Coronary artery (tissue), 2 donors: ENCODE measurements around the gene SLC34A3.

Experiments
- DNase-seq: peaks from one replicate; pipeline ENCODE4 v3.0.0-alpha.2; 2017; ENCODE audit warnings: low spot score
- H3K27ac ChIP-seq, 2 donors: fragments of 200-600 bp; sonication (generic); one replicate each; pipeline ENCODE4 v1.5.1; 2016 to 2019
- H3K4me3 ChIP-seq: fragments of 200-600 bp; sonication (generic); 2 replicates; pipeline ENCODE4 v1.5.1; 2016; ENCODE audit warnings: mild to moderate bottlenecking, moderate library complexity
- TF ChIP-seq, protein P1 (sequence below): fragments of 200-600 bp; sonication (generic); IDR thresholded peaks from one replicate; pipeline ENCODE4 v1.5.1; 2019; ENCODE audit warnings: antibody characterized with exemption

Gene SLC34A3

DNA sequence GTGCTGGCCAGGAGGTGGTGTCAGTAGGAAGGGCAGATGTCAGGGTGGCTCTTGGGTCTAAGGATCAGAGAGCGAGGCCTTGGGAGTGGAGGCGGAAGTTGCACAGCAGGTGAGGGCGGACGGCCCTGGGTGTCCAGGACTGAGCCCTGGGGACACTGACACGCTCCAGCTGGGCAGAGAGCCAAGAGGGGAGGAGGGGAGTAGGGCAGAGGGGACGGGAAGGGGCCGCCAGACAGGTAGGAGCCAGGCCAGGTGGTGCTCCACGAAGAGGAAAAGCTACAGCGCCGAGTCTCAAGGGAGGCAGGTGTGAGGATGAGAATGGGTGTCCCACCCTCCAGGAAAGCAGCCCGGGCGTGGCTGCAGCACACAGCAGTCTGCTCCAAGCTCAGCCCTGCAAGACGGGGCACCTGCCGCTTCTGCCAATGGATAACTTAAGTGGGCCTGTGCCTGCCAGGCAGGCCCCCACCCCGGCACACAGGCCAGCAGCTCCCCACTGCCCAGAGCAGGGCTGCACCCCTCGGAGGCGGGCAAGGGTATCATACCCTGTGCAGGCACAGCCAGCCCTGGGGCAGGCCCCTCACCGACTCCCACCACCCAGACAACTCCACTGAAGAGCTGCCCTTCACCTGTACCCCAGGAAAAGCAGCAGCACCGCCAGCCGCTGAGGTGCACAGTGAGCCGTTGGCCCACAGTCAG is 35.0 kb upstream of the SLC34A3 start:
- DNase-seq = no peak
- H3K4me3 ChIP-seq = no peak overlapping the region
- TF ChIP-seq, protein P1, sequence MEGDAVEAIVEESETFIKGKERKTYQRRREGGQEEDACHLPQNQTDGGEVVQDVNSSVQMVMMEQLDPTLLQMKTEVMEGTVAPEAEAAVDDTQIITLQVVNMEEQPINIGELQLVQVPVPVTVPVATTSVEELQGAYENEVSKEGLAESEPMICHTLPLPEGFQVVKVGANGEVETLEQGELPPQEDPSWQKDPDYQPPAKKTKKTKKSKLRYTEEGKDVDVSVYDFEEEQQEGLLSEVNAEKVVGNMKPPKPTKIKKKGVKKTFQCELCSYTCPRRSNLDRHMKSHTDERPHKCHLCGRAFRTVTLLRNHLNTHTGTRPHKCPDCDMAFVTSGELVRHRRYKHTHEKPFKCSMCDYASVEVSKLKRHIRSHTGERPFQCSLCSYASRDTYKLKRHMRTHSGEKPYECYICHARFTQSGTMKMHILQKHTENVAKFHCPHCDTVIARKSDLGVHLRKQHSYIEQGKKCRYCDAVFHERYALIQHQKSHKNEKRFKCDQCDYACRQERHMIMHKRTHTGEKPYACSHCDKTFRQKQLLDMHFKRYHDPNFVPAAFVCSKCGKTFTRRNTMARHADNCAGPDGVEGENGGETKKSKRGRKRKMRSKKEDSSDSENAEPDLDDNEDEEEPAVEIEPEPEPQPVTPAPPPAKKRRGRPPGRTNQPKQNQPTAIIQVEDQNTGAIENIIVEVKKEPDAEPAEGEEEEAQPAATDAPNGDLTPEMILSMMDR = no peak
- no peak overlapping the region for H3K27ac ChIP-seq

DNA sequence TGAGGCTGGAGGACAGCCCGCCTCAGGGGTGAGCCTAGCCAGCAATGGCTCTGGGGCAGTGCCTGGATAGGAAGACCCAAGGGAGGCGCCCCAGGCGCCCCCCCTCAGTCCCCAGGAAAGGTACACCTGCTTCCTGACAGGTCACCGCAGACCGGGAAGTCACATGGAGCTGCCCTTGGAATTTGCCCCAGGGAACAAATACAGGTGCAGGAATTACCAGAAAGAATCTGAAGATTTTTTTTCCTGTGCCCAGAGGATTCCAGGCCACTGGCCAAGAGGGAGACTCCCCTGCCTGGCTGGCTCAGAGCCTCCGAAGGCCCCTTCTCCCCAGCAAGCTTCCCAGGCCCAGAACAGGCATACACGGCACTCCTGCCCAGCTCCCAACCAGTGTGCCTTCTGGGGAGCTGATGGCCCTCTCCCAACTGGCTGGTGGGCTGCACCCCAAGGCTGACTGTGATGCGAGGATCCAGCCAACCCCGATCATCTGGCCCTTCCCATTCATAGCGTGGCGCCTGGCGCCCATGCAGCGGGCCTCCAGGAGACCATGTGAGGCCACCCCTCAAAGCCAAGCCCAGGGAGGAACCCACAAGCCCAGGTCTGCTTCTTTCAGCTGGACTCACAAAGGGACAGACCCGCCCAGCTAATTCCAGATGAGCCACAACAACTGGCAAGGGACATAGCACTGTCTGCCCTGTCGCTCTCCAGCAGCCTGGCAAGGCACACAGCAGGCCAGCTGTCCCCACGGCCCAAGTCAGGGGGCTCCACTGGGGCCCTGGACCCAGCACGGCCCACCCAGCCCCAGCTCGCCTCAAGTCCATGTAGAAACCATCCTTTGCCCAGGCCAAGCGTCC is 32.4 kb upstream of the SLC34A3 start:
- H3K4me3 ChIP-seq = peak overlapping the region; percentile 83
- no peak for DNase-seq
- H3K27ac ChIP-seq = no peak overlapping the region
- TF ChIP-seq, protein P1 = no peak

DNA sequence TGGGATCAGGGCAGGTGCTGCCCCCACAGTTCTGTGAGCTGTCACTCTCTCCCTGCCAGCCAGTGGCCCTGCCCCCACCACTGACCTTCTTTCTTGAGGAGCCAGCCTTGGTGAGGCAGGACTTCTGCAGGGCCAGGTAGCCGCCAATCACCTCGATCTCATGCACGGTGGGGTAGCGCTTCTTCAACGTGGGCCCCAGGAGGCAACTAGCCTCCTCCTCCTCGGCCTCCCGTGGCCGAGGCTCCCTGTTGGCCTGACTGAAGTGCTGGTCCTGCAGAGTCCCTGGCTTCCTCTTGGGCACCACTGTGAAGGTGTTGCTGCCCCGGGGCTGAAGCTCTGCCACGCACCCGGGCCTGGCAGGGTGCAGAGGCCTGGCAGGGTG is 31.8 kb upstream of the SLC34A3 start:
- Histone ChIP-seq H3K27ac (no peak overlapping the region), H3K4me3 (peak overlapping the region; percentile 83)
- DNase-seq = no peak
- TF ChIP-seq, protein P1 = no peak

DNA sequence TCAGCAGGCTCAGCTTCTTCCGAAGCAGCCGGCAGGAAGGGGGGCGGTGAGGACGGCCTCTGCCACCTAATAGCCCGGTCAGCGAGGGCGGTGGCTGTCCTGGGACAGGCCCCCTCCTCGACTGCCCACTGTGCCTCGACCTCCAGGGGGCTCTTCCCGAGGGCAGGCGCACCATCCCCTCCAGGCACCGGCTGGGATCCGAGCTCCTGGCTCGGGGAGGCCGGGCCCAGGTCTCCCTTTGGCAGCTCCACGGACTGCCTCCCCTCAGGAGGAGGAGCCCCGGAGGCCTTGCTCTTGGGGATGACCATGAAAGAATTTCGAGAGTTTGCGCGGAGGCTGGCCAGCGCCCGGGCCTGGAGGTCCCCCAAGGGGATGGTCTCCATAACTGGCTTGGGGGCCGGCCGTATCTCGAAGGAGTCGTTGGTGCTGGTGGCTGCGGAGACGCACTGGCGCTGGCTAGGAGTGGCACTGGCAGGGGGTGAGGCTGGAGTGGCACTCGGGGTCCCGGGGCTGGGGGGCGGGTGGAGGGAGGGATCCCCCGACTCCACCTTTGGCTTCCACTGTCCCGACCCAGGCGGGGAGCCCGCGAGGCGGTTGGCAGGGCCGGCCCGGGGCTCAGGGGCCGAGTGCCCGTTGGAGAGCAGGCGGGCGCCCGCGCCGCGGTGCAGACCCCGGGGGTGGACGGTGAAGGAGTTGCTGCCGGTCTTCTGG is 31.1 kb upstream of the SLC34A3 start:
- H3K27ac ChIP-seq = peak overlapping the region in 1 of 2 donors; percentile 86
- TF ChIP-seq, protein P1 = no peak
- H3K4me3 ChIP-seq = peak overlapping the region; percentile 83
- DNase-seq = no peak

DNA sequence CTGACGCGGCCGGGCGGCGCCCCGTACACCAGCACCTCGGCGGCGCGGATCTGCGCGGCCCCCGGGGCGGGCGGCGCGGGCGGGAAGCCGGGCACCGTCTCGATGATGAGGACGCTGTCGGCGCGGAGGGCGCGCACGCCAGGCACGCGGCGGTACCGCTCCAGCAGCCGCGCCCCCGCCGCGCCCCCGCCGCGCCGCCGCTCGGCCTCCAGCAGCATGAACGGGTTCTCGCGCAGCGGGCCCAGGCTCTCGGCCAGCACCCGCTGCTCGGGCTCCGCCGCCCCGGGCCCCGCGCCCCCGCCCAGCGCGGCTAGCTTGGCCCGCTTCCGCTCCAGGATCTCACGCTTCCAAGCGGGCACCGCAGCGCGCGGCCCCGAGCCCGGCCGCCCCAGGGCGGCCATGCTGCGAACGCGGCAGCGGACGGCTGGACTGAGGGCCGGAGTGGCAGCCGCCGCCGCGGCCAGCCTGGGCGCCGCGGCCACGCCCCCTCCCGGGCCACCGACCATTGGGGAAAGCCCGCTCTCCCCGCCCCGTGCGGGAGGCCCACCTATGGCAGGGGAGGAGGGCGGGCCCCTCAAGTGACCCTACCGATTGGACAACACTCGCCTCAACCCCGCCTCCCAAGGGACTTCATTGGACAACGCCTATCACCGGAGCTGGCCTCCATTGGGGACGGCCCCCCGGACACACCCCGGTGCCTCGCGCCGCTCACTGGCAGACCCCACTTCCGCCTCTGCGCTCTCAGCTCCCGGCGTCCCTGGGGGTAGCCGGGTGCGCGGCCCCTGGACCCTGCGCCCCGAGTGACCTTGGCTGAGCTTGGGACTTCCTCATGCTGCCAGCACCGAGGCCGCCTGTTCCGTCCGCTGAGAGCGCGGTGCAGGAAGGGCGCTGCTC is 30.1 kb upstream of the SLC34A3 start, which contains the start of gene TPRN:
Gene TPRN, minus strand, starts transcription at position 431 of the 894 bp plus-strand sequence. Its CDS starts 30 bp downstream, at position 401.
- H3K27ac ChIP-seq = peak within 1 kb of the TSS; percentile 73 to 86
- TF ChIP-seq, protein P1 = no peak
- DNase-seq = peak; percentile 100
- peak within 1 kb of the TSS; percentile 83 for H3K4me3 ChIP-seq

DNA sequence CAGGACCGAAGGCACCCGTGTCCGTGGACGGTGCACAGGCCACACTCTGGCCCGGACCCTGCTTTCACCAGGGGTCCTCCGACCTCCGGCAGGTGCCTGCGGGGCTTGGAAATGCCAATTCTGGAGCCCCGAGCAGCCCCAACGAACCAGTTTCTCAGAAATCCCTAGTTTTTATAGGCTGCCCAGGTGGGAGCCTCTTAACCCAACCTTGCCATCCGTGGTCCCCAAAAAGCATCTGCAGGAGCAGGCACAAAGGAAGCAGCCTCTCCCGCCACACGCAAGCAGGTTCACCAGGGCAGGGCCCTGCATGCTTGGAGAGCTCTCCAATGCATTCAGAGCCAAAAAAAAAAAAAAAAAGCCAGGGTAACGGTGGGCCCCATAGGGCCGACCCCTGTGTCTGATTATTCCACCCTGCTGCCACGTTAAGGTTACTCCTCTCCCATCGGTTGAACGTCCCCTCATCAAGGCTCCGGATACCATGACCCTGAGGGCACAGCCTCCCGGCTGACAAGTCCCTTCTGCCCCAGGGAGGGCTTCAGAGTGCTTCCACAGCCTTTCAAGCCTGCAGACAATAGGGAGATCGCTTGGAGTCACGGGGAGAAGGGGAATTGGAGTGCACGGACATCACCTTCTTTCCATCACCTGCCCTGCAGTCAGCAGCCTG is 29.4 kb upstream of the SLC34A3 start:
- DNase-seq = no peak
- peak overlapping the region; percentile 73 to 84 for H3K27ac ChIP-seq
- H3K4me3 ChIP-seq = peak overlapping the region; percentile 83
- TF ChIP-seq, protein P1 = no peak
